IPS-20b (cell line): ENCODE results near the gene SLC26A9.

Experiments
- H3K27ac ChIP-seq: one replicate; pipeline ENCODE4 v1.5.1; 2013; ENCODE audit warnings: low read length
- H3K27me3 ChIP-seq: 2 replicates; pipeline ENCODE4 v1.6.1; 2013; ENCODE audit warnings: mild to moderate bottlenecking, low read length, inconsistent platforms; ENCODE audit not compliant: insufficient read depth
- H3K36me3 ChIP-seq: 2 replicates; pipeline ENCODE4 v1.6.1; 2013; ENCODE audit warnings: low read depth, mild to moderate bottlenecking, inconsistent platforms, low read length, moderate library complexity; ENCODE audit not compliant: insufficient read depth
- H3K4me1 ChIP-seq: 2 replicates; pipeline ENCODE4 v1.6.1; 2013; ENCODE audit warnings: mild to moderate bottlenecking, control low read depth, inconsistent platforms, low read length, moderate library complexity; ENCODE audit not compliant: insufficient read depth
- H3K4me3 ChIP-seq: 2 replicates; pipeline ENCODE4 v1.5.1; 2013; ENCODE audit warnings: mild to moderate bottlenecking, low read length, inconsistent platforms
- H3K9ac ChIP-seq: 2 replicates; pipeline ENCODE4 v1.6.1; 2013; ENCODE audit warnings: low read depth, mild to moderate bottlenecking, inconsistent platforms, low read length, moderate library complexity
- H3K9me3 ChIP-seq: 2 replicates; pipeline ENCODE4 v1.6.1; 2013; ENCODE audit warnings: mild to moderate bottlenecking, low read depth, low read length, inconsistent platforms; ENCODE audit not compliant: insufficient read depth

The SLC26A9 gene

DNA sequence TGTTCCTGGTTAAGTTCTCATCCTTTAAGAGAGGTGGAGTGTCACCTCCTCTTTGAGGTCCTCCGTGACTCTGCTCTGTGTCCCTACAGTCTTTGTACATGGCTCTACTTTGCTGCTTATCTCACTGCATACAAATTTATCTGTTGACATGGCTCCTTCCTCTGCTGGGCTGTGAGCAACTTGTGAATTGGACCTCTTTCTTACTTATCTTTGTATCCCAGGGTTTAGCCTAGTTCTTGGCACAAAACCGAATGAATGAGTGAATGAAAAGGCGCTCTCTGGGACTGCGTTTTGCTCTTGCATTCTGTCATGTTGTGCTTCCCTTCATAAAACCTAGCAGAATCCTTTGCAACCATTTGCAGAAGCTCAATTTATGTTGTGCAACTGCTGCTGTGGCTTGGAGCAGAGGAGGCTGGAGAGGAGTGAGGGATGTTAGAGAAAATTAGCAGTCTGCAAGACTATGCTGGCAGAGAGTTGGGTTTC lies 12.4 kb downstream of the SLC26A9 start:
- Histone ChIP-seq H3K4me3 (no peak overlapping the region), H3K4me1 (peaks cover 11% of the 10 kb centered on the region; the same call in 1 of the 2 replicates), H3K36me3 (no peaks in the 10 kb centered on the region), H3K27ac (no peak overlapping the region), H3K9me3 (no peaks in the 10 kb centered on the region), H3K27me3 (no peaks in the 10 kb centered on the region), H3K9ac (no peak overlapping the region)

DNA sequence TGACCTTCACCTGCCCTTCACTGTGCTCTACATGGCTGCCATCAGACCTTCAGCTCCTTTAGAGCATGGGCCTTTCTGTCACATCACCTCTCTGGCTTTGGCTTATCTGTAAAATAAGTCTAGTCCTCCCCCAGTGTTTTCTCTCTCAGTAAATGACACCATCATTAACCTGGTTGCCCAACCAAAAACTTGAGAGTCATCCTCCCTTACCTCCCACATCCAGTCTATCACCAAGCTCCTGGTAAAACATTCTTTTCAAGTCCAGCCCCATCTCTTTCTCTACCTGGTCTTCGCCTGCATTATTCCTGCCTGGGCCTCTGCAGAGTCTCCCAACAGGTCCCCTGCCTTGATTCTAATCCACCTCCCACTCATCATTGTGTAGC lies 13.1 kb downstream of the SLC26A9 start:
- H3K4me1 ChIP-seq: peaks cover 11% of the 10 kb centered on the region; the same call in 1 of the 2 replicates
- no peak overlapping the region for H3K4me3 ChIP-seq
- no peaks in the 10 kb centered on the region for H3K27me3 ChIP-seq
- no peaks in the 10 kb centered on the region for H3K36me3 ChIP-seq
- H3K9me3 ChIP-seq: no peaks in the 10 kb centered on the region
- H3K9ac ChIP-seq: no peak overlapping the region
- no peak overlapping the region for H3K27ac ChIP-seq

DNA sequence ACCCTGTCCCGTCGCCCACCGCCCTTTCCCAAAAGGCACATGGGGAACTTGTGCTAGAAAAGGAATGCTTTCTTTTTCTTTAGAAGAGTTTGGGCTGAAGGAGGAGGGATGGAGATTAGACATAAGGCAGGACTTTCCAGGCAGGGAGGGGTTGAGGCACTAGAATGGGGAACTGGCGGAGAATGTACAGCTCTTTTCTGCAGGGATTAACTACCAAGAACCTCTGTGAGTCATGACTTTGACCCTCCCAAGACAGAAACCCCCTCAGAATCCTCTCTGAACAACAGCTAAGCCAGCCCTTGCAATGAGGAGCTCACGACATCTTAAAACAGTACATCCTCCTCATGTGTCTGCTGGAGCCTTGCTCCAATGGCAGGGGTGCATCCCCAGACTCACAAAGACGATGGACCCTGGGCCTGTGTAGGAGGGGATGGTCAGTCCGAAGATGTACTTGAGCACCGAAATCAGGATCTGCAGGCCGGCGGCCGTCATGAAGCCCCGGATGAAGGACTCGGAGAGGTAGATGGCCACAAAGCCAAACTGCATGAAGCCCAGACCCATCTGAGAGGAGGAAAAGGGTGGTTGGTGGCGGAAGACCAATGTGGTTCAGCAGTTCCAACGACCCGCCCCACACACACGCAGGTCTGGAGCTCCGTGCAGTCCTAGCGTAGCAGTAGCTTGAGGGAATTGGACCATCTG lies 13.6 kb downstream of the SLC26A9 start:
- no peaks in the 10 kb centered on the region for H3K27me3 ChIP-seq
- no peak overlapping the region for H3K9ac ChIP-seq
- no peak overlapping the region for H3K27ac ChIP-seq
- H3K4me1 ChIP-seq: peaks cover 11% of the 10 kb centered on the region; the same call in 1 of the 2 replicates
- no peak overlapping the region for H3K4me3 ChIP-seq
- no peaks in the 10 kb centered on the region for H3K36me3 ChIP-seq
- no peaks in the 10 kb centered on the region for H3K9me3 ChIP-seq

DNA sequence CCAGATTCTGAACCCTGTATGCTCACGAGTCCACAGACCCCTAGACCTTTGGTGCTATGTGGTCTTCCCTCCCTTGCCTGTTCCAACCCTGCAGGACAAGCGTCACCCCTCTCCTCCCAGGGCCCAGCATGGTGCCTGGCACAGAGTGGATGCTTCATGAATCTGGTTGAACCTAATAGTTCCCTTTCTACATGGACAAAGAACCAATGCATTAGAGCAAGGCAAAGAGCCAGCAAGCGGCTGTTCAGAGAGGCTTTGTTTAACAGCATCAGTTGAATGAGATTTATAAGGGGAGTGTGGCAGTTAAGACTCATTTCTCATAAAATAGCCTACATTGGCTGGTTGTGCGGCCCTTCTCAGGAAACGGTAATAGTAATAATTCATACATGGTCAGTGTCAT lies 14.9 kb downstream of the SLC26A9 start:
- H3K27ac ChIP-seq: no peak overlapping the region

DNA sequence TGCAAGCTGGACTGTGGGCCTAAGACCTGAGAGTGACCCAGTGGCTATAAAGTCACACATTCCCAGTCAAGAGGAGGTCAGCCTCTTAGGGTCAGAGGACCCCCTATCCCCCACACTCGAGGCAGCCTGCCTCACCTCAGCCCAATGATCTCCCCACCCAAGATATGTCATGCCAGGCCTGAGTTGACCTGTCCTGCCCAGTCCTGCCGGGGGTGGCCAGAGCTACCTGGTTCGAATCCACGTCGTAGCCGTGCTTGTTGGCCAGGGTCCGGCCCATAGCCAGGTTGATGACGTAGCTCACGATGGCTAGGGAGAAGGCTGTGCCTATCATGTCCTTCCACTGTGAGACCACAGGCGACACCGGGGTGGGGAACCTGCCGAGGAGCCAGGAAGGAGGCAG lies 15.6 kb downstream of the SLC26A9 start:
- Histone ChIP-seq H3K4me1 (no peaks in the 10 kb centered on the region), H3K36me3 (no peaks in the 10 kb centered on the region)

More for the DNA sequence above, 14.9 kb downstream of the SLC26A9 start:
- Histone ChIP-seq H3K4me3 (no peak overlapping the region), H3K9ac (no peak overlapping the region), H3K36me3 (no peaks in the 10 kb centered on the region), H3K9me3 (no peaks in the 10 kb centered on the region), H3K4me1 (peaks cover 3% of the 10 kb centered on the region; the same call in 1 of the 2 replicates), H3K27me3 (no peaks in the 10 kb centered on the region)

DNA sequence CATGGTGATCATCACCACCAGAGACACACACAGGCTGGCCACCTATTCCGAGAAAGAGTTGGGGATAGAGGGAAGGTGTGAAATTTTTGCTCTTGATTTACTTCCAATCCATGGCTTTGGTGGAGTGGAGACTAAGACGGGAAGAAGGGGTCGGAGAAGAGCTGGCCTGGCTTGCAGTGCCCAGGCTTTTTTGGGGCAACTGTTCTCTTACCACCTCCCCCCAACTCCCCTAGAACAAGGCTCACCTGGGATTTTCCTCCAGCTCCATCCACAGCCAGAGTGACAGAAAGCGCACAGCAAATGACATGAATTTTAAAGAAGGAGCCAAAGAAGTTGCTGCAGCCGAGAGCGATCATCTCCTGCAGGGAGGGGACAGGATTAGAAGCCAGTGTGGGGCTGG lies 16.0 kb downstream of the SLC26A9 start:
- H3K27ac ChIP-seq: no peak overlapping the region
- no peak overlapping the region for H3K9ac ChIP-seq
- H3K36me3 ChIP-seq: no peaks in the 10 kb centered on the region
- H3K4me1 ChIP-seq: no peaks in the 10 kb centered on the region
- H3K9me3 ChIP-seq: no peaks in the 10 kb centered on the region
- H3K27me3 ChIP-seq: no peaks in the 10 kb centered on the region
- H3K4me3 ChIP-seq: no peak overlapping the region

More for the DNA sequence above, 15.6 kb downstream of the SLC26A9 start:
- Histone ChIP-seq H3K27me3 (no peaks in the 10 kb centered on the region), H3K9ac (no peak overlapping the region), H3K4me3 (no peak overlapping the region), H3K9me3 (no peaks in the 10 kb centered on the region), H3K27ac (no peak overlapping the region)

DNA sequence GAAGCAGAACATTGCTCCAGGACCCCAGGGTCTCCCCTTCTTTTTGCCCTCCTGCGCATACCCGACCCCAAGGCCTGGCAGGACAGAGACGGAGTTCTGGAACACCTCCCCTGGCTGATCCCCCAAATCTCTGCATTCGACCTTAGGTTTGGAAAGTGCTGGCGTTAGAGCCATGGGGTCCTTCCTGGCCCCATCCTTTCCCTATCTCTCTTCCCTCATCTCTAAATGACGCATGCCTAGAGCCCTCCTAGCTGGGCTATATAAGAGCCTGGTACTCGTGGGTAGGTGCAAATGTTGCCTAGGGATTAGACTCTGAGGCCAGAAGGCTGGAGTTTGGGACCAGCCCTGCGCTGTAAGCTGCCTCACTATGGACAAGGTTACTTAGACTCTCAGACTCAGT lies 16.6 kb downstream of the SLC26A9 start:
- Histone ChIP-seq H3K4me3 (no peak overlapping the region), H3K27me3 (no peaks in the 10 kb centered on the region), H3K4me1 (no peaks in the 10 kb centered on the region), H3K36me3 (no peaks in the 10 kb centered on the region), H3K9ac (no peak overlapping the region), H3K27ac (no peak overlapping the region), H3K9me3 (no peaks in the 10 kb centered on the region)

DNA sequence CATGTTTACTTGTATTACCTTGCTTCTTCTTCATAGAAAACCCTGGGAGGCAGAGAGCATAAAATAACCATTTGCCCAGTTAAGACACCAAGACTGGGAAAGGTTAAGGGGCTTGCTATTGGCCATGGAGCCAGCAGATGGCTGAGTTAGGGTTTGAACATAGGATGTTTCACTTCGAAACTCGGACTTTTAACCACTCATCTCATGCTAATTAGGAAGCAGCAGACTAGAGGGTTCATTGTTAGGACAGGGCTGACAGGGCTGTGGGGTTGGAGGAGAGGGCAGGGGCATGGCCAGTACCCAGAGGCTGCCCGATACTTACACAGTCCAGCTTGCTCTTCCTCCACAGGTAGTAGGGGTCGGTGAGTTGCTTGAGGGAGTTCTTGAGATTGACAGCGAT lies 17.0 kb downstream of the SLC26A9 start:
- H3K27ac ChIP-seq: no peak overlapping the region
- no peaks in the 10 kb centered on the region for H3K4me1 ChIP-seq
- H3K9me3 ChIP-seq: no peaks in the 10 kb centered on the region
- no peaks in the 10 kb centered on the region for H3K36me3 ChIP-seq
- no peak overlapping the region for H3K9ac ChIP-seq
- H3K27me3 ChIP-seq: no peaks in the 10 kb centered on the region
- no peak overlapping the region for H3K4me3 ChIP-seq

DNA sequence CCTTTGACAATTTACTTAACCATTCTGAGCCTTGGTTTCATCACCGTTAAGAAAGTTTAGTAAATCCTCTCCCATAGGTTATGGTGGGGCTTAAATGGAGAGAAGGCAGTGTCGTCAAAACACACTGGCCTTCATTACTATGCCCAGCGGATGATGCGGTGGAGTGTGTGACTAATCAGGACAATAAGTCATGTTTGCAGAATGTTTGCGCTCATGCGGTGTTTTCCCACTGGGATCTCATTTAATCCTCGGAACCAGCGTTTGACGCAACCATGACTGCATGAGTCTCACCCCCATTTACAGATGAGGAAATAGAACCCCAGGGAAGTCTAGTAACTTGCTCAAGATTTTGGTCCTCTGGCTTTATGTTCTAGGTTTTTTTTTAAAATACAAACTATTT lies 17.5 kb downstream of the SLC26A9 start:
- Histone ChIP-seq H3K9ac (no peak overlapping the region), H3K27me3 (no peaks in the 10 kb centered on the region), H3K27ac (no peak overlapping the region), H3K9me3 (no peaks in the 10 kb centered on the region), H3K4me1 (no peaks in the 10 kb centered on the region), H3K36me3 (no peaks in the 10 kb centered on the region), H3K4me3 (no peak overlapping the region)

DNA sequence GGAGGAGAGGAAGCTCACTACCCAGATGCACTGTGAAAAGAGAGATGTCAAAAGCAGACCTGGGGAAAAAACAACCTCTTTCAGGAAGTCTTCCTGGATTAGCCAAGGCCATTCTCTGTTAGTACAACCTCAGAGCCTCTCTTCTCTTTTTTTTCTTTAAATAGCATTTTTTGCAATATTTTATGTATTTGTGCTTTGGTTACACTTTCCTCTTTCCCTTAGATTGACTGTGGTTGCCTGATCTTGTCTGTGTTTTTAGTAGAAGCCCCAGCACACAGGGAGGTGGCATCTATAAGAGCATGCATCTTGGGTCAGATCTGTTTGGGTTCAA lies 18.8 kb downstream of the SLC26A9 start:
- no peaks in the 10 kb centered on the region for H3K27me3 ChIP-seq
- H3K27ac ChIP-seq: no peak overlapping the region
- no peaks in the 10 kb centered on the region for H3K4me1 ChIP-seq

DNA sequence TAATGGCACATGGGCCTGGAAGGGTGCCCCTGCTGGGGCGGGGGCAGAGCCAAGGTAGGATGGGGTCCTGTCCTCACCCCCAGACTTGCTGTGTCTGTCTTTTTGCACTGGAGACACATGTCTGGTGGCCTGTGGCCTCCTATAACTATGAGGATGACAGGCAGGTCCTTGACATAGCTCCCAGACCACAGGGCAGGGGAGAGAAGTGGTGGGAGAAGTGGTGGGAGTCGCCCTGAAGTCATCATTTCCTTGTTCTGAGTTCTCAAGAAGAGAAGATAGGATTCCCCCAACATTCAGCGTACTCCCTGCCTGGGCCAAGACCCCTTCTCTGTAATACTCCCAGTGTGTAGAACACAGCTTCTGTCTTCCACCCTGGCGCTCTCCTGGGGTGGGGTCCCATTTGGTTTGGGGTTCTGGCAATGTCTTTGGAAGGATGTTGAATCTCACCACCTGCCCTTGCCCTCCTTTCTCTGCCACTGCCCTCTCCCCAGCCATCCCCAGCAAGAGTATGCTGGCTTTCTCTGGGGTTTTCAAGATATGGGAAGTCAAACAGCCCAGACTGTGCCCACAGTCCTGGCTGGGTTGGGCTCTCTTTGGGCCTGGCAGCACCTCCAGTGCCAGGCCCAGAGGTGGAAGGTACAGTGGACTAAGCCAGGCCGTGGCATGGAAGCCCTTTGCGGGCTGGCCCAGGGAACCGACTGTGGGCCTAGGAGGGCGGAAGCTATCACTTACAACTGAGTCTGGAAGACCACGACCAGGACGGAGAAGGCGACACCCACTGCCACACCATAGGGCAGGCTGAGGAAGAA lies 19.4 kb downstream of the SLC26A9 start:
- Histone ChIP-seq H3K27me3 (no peaks in the 10 kb centered on the region), H3K4me1 (no peaks in the 10 kb centered on the region), H3K36me3 (no peaks in the 10 kb centered on the region)

More for the DNA sequence above, 18.8 kb downstream of the SLC26A9 start:
- H3K9ac ChIP-seq: no peak overlapping the region
- no peaks in the 10 kb centered on the region for H3K36me3 ChIP-seq
- no peaks in the 10 kb centered on the region for H3K9me3 ChIP-seq
- H3K4me3 ChIP-seq: no peak overlapping the region

DNA sequence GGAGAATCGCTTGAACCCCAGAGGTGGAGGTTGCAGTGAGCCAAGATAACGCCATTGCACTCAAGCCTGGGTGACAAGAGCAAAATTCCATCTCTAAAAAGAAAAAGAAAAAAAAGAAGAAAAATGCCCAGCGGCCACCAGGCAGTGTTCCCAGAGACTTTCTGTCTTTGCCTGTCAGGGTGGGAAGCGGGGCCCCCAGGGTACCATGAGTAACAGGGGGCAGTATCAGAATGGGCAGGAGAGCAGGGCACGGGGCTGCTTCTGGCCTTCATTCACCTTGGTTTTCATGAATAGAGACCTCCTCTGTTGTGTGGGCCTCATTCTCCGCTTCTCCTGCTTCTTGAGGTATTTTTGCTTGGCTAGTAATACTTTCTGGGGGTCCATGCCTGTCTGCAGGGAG lies 20.4 kb downstream of the SLC26A9 start:
- Histone ChIP-seq H3K4me1 (no peaks in the 10 kb centered on the region), H3K9me3 (no peaks in the 10 kb centered on the region), H3K9ac (no peak overlapping the region), H3K36me3 (no peaks in the 10 kb centered on the region), H3K27me3 (no peaks in the 10 kb centered on the region), H3K27ac (no peak overlapping the region), H3K4me3 (no peak overlapping the region)

More for the DNA sequence above, 19.4 kb downstream of the SLC26A9 start:
- no peak overlapping the region for H3K4me3 ChIP-seq
- no peak overlapping the region for H3K9ac ChIP-seq
- no peaks in the 10 kb centered on the region for H3K9me3 ChIP-seq
- no peak overlapping the region for H3K27ac ChIP-seq
